Cerebellar nuclear complex (tissue), 1 donor: ENCODE data around the gene BICDL2.
A peak's percentile ranks its signal among the peaks of the same experiment; 100 is the strongest.

Source experiments
- DNase-seq, 2 experiments: peaks; one replicate each; lab custom pipeline; 2025; lab: John Stamatoyannopoulos, UW

Gene BICDL2

GRCh38 chr16:2983706-2984136, 53.0 kb downstream of the BICDL2 start:
- DNase-seq, result peak in 1 of 2 experiments; percentile 22

- DNase-seq, result no peak
Observed at GRCh38 chr16:2982402-2982801, 54.3 kb downstream of the BICDL2 start.

GRCh38 chr16:2981899-2982250, 54.9 kb downstream of the BICDL2 start:
- DNase-seq, result no peak

- no peak for DNase-seq
Observed at GRCh38 chr16:2981177-2981898, 55.4 kb downstream of the BICDL2 start.

GRCh38 chr16:2980227-2981176, 56.2 kb downstream of the BICDL2 start, which contains the start of gene PKMYT1:
PKMYT1 (minus strand) TSS chr16:2980446; CDS start chr16:2979657, 789 bp downstream.
- peak in 1 of 2 experiments; percentile 70 for DNase-seq

GRCh38 chr16:2979669-2980226, 57.0 kb downstream of the BICDL2 start:
- DNase-seq, result no peak
